Mucosa of descending colon (tissue), 3 donors: Measurements from ENCODE around the gene MYO18A. TPM values are rescaled to one million over a fixed set of nuclear protein-coding genes. Genes with fewer than 3 reads are reported as not detected.

Experiments used
- ATAC-seq: fragments of 200-7000 bp; cut with Tn5 transposase; one replicate; pipeline ENCODE4 v1.9.1; 2020; ENCODE audit warnings: mild to moderate bottlenecking, moderate library complexity
- DNase-seq, 3 donors: peaks; one replicate each; pipeline ENCODE4 v3.0.0-alpha.2; 2020
- H3K36me3 ChIP-seq: fragments of 200-600 bp; one replicate; pipeline ENCODE4 v1.8.0; 2021; ENCODE audit warnings: low read depth, mild to moderate bottlenecking
- H3K4me1 ChIP-seq: fragments of 200-600 bp; one replicate; pipeline ENCODE4 v1.8.0; 2021; ENCODE audit warnings: low read depth, mild to moderate bottlenecking
- H3K4me3 ChIP-seq: fragments of 200-600 bp; one replicate; pipeline ENCODE4 v1.8.0; 2021; ENCODE audit warnings: mild to moderate bottlenecking
- H3K9me3 ChIP-seq: fragments of 200-600 bp; one replicate; pipeline ENCODE4 v1.8.0; 2021; ENCODE audit warnings: mild to moderate bottlenecking
- intact Hi-C, 2 donors: fragments of 100-400 bp; cut with DNase I in 1 of 2; cut with micrococcal nuclease in 1 of 2; formaldehyde crosslinking; loops; one replicate each; pipeline versions ENCODE4 v1.11.0 to v1.11.1; 2022; cut with DNase I, micrococcal nuclease
- total RNA-seq, 3 donors: library from RNA; stranded (reverse); fragmentation: NEBNext Ultra II Directional in 2 of 3; extraction: Animal tissue kit (Norgen Biotek cat#: 25700) in 2 of 3; gene quantifications; one replicate each; pipeline versions ENCODE4 v1.2.1 to v1.2.4, GENCODE V29; 2021 to 2023
- TF ChIP-seq, protein P1 (sequence below): fragments of 200-600 bp; IDR thresholded peaks from one replicate; pipeline ENCODE4 v1.8.0; 2022; ENCODE audit warnings: antibody characterized with exemption, mild to moderate bottlenecking
- donor health status: DM: no; HTN: no; CAD: no; lungs with moderate emphysema.
- donor health status: DM: no; HTN: no; CAD: no.
- donor health status: DM: no; HTN: yes; CAD: no.

MYO18A gene
- total RNA-seq, 3 donors from 2014 or later, result 84.9 to 111 (median 93.3) TPM

DNA sequence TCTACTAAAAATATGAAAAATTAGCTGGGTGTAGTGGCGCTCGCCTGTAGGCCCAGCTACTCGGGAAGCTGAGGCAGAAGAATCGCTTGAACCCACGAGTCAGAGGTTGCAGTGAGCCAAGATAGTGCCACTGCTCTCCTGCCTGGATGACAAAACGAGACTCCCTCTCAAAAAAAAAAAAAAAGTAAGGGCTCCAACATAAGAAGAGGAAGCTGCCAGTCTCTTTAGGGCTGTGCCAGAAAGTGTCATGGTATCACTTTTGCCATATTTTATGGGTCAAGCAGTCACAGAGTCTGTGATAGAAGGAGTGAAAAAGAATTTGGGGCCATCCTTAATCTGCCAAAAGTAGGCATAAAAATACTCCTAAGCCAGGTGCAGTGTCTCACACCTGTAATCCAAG, 138.6 kb downstream of the MYO18A start:
- ATAC-seq (no peak), DNase-seq (no peak)
- TF ChIP-seq, protein P1, sequence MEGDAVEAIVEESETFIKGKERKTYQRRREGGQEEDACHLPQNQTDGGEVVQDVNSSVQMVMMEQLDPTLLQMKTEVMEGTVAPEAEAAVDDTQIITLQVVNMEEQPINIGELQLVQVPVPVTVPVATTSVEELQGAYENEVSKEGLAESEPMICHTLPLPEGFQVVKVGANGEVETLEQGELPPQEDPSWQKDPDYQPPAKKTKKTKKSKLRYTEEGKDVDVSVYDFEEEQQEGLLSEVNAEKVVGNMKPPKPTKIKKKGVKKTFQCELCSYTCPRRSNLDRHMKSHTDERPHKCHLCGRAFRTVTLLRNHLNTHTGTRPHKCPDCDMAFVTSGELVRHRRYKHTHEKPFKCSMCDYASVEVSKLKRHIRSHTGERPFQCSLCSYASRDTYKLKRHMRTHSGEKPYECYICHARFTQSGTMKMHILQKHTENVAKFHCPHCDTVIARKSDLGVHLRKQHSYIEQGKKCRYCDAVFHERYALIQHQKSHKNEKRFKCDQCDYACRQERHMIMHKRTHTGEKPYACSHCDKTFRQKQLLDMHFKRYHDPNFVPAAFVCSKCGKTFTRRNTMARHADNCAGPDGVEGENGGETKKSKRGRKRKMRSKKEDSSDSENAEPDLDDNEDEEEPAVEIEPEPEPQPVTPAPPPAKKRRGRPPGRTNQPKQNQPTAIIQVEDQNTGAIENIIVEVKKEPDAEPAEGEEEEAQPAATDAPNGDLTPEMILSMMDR, result no peak
- Histone ChIP-seq H3K4me1 (no peaks in the 10 kb centered on the region), H3K4me3 (no peak overlapping the region), H3K36me3 (no peaks in the 10 kb centered on the region), H3K9me3 (no peaks in the 10 kb centered on the region)
- intact Hi-C loops, result no loop called here

DNA sequence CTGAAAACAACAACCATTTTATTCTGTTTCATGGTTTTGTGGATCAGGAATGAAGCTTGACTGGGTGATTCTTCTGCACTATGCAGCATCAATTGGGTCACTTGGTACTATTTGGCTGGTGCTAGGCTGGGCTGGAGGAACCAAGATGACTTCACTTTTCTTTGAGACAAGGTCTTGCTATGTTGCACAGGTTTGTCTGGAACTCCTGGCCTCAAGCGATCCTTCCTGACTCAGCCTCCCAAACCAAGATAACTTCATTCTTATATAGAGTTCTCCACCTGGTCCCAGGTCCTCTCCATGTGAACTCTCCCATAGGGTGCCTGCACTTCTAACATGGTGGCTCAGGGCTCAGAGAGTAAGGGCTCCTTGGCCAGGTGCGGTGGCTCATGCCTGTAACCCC, 139.1 kb downstream of the MYO18A start:
- TF ChIP-seq, protein P1, result no peak
- intact Hi-C loops, result no loop called here
- Histone ChIP-seq H3K4me1 (no peaks in the 10 kb centered on the region), H3K9me3 (no peaks in the 10 kb centered on the region), H3K4me3 (no peak overlapping the region), H3K36me3 (no peaks in the 10 kb centered on the region)
- ATAC-seq (no peak), DNase-seq (no peak)

DNA sequence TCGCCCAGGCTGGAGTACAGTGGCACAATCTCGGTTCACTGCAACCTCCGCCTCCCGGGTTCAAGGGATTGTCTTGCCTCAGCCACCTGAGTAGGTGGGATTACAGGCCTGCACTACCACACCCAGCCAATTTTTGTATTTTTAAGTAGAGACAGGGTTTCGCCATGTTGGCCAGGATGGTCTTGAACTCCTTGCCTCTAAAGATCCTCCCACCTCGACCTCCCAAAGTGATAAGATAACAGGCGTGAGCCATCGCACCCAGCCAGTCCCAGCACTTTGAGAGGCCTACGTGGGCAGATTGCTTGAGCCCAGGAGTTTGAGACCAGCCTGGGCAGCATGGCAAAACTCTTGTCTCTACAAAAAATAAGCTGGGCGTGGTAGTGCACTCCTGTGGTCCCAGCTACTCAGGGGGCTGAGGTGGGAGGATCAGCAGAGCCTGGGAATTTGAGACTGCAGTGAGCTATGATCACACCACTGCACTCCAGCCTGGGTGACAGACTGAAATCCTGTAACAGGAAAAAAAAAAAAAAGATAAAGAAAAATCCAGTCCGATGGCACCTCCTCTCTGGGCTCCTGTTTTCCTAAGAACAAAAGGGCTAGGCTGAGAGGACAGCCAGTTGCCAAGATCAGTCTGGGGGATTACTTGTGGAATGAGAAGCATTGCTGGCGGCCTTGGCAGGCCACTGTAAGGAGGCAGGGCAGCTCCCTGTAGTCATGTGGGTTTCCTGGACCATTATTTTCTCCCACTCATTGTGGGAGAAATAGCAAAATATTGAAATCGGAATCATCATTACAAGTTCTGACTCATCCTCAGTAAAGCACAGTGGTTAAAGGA, 140.2 kb downstream of the MYO18A start:
- Histone ChIP-seq H3K9me3 (no peaks in the 10 kb centered on the region), H3K4me3 (no peak overlapping the region), H3K36me3 (no peaks in the 10 kb centered on the region), H3K4me1 (no peaks in the 10 kb centered on the region)
- intact Hi-C loops, result no loop called here
- ATAC-seq, result no peak
- no peak for DNase-seq
- TF ChIP-seq, protein P1, result no peak

GRCh38 chr17:29038085-29038795, 142.0 kb downstream of the MYO18A start:
- ATAC-seq (no peak), DNase-seq (no peak)
- intact Hi-C loops, result no loop called here
- no peaks in the 10 kb centered on the region for H3K36me3 ChIP-seq
- H3K4me3 ChIP-seq, result no peak overlapping the region
- peaks cover 11% of the 10 kb centered on the region for H3K9me3 ChIP-seq
- TF ChIP-seq, protein P1, result no peak
- no peaks in the 10 kb centered on the region for H3K4me1 ChIP-seq

DNA sequence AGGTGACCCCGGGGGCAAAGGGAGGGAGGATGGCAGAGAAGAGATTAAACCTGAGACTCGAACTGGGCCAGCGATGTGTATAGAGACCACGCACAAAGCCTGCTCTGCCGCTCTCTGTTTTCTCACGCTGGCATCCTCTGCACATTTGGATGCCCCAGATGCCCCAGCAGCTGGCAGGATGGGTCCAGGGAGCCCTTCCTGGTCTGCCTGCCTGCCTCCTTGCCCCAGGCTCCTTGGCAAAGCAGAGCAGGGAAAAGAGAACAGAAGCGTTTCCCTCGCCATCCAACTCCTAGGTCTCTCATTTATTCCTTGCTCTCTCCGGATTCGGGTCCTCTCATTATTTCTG, 142.5 kb downstream of the MYO18A start:
- H3K4me1 ChIP-seq, result no peaks in the 10 kb centered on the region
- H3K4me3 ChIP-seq, result no peak overlapping the region
- no peak for ATAC-seq
- intact Hi-C loops, result no loop called here
- peaks cover 11% of the 10 kb centered on the region for H3K9me3 ChIP-seq
- no peaks in the 10 kb centered on the region for H3K36me3 ChIP-seq
- no peak for DNase-seq
- TF ChIP-seq, protein P1, result no peak
